ENCODE measurements around the gene AOPEP. TPM values are rescaled to one million over a fixed set of nuclear protein-coding genes. Genes with fewer than 3 reads are reported as not detected.

The AOPEP gene
- total and polyA plus RNA-seq, 10 donors: 14.8 to 86.1 (median 51.3) TPM

DNA sequence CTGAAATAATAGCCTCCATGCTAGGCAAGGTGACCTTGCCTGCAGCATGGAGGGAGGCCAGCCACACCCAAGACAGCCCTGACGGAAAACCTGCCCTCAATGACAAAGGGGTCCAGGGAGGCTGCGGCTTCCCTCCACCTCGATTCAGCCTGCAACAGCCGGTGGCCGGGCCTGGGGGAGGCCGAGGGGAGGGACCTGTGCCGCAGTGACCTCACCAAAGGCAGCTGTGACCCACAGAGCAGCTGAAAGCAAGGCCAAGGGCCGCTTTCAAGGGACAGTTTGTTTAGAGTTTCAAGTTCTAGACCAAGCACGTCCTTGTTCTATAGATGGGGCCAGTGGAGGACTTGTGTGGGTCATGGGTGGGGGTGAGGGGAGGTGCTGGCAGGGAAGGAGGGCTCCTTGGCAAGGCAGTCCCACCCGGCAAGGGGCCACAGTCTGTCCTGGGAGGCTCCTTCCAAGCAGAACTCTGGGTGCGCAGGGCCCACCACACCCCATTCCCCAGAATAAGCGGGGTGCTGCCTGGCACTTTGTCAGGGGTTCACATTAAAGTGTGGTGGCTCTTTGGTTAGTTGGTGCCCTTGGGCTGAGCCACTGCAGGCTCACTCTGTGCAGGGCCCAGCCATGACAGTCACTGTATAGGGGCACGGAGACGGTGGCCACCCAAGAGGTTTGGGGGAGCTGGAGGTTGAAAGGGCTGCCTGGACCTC is 364.5 kb downstream of the AOPEP start:
- 63 to 82% (median 75%) methylated on average over 12 to 14 of the region's 14 CpGs for WGBS, 5 donors
- Histone ChIP-seq H3K4me3 (no peak overlapping the region), H3K9me3 (no peaks in the 10 kb centered on the region), H3K4me1 (peaks cover 18 to 84% (median 48%) of the 10 kb centered on the region in 6 donors), H3K27ac (peak overlapping the region; percentile 47 to 85 (median 70)), H3K36me3 (peaks cover 0 to 31% (median 8%) of the 10 kb centered on the region in 6 donors), H3K27me3 (replicated peaks in 1 of 7) (no peaks in the 10 kb centered on the region)
- intact Hi-C loops (cut with DNase I; ENCODE audit: low total_unique reads): no loop called here
- no peak for DNase-seq
- no peak for TF ChIP-seq POLR2A (IDR thresholded peaks at IDR 0.05)
- TF ChIP-seq, protein P1, sequence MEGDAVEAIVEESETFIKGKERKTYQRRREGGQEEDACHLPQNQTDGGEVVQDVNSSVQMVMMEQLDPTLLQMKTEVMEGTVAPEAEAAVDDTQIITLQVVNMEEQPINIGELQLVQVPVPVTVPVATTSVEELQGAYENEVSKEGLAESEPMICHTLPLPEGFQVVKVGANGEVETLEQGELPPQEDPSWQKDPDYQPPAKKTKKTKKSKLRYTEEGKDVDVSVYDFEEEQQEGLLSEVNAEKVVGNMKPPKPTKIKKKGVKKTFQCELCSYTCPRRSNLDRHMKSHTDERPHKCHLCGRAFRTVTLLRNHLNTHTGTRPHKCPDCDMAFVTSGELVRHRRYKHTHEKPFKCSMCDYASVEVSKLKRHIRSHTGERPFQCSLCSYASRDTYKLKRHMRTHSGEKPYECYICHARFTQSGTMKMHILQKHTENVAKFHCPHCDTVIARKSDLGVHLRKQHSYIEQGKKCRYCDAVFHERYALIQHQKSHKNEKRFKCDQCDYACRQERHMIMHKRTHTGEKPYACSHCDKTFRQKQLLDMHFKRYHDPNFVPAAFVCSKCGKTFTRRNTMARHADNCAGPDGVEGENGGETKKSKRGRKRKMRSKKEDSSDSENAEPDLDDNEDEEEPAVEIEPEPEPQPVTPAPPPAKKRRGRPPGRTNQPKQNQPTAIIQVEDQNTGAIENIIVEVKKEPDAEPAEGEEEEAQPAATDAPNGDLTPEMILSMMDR (IDR thresholded peaks at IDR 0.05 in 8 of 11, conservative IDR thresholded peaks at IDR 0.05 in 3 of 11): no peak
- no peak for TF ChIP-seq POLR2AphosphoS5 (IDR thresholded peaks at IDR 0.05)

DNA sequence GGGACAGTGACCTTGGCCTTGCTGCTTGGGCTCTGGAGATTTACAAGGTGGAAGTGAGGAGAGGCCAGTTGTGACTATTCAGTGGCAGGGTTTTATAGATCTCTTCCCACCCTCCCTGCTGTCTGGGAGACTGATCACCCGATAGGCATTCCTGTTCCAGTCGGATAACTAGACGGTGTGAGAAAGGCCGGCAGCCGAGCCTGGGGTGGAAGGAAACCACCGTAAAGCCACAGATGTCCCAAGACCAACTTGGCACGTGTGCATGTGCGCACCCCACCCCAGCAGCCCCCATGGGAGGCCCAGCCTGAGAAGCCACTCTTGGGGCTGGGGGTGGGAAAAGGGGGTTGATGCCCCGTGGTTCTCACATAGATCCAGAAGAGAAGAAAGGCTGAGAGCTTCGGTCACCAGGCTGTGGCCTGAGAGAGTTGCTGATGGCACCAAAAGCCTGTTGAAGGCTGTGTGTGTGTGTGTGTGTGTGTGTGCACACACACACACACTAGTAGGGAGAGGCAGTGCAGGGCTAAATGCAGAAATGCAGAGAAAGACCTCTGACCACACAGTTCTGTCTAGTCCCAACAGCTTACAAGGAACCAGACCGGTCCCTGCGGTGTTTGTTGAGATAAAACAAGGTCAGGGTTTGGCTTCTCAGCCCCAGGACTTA is 365.2 kb downstream of the AOPEP start:
- Histone ChIP-seq H3K27me3 (replicated peaks in 1 of 7) (no peaks in the 10 kb centered on the region), H3K36me3 (peaks cover 0 to 27% (median 2%) of the 10 kb centered on the region in 6 donors), H3K4me3 (no peak overlapping the region), H3K27ac (peak overlapping the region; percentile 27 to 85 (median 70)), H3K9me3 (no peaks in the 10 kb centered on the region), H3K4me1 (peaks cover 18 to 84% (median 48%) of the 10 kb centered on the region in 6 donors)
- DNase-seq: no peak
- intact Hi-C loops (cut with DNase I; ENCODE audit: low total_unique reads): no loop called here
- TF ChIP-seq, protein P1 (IDR thresholded peaks at IDR 0.05 in 8 of 11, conservative IDR thresholded peaks at IDR 0.05 in 3 of 11): no peak
- TF ChIP-seq POLR2A (IDR thresholded peaks at IDR 0.05) (no peak), POLR2AphosphoS5 (IDR thresholded peaks at IDR 0.05) (no peak)
- 25 to 53% (median 40%) methylated on average over 10 to 12 of the region's 12 CpGs for WGBS, 5 donors

DNA sequence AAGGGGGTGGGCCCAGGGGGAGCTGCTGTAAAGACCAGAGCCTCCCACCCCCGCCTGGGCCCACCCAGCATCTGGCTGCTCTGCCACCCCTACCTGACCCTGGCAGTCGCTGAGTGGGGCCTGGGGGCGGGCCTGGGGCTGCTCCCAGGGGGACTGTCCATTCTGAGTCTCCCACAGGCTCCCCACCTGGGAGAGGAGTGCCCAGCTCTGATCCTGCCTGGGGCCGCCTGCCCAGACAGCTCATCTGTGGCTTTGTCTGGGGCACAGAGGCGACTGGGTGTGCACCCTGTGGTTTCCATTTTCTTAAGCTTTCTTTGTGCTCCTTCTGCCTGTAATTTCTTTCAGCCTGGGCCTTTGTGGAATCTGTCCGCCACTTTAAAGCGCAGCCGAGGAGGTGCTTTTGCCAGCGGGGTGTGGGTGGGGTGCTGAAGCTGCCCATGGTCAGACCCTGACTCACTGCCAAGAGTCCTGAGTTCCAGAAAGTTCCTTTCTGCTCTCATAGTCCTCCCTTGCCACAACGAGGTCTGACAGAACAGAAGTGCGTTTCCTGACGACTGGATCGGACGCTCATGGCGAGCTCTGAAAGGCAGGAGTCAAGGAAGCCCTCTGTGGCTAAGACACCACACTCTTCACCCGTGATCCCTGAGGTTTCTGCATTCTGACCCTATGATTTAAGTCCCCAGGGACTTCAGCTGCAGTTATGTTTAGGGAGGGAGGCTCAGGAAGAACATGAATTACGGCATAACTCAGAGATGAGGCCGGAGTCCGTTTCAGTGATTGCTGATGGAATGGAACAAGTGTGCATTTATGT is 366.0 kb downstream of the AOPEP start:
- no peak overlapping the region for H3K4me3 ChIP-seq
- intact Hi-C loops (cut with DNase I; ENCODE audit: low total_unique reads): no loop called here
- H3K27me3 ChIP-seq (replicated peaks in 1 of 7): no peaks in the 10 kb centered on the region
- TF ChIP-seq POLR2AphosphoS5 (IDR thresholded peaks at IDR 0.05): peak in 2 of 3 donors; percentile 27 to 45
- TF ChIP-seq, protein P1 (IDR thresholded peaks at IDR 0.05 in 8 of 11, conservative IDR thresholded peaks at IDR 0.05 in 3 of 11): no peak
- 41 to 46% (median 42%) methylated on average over 16 to 19 of the region's 19 CpGs for WGBS, 5 donors
- peaks cover 18 to 83% (median 48%) of the 10 kb centered on the region in 6 donors for H3K4me1 ChIP-seq
- H3K36me3 ChIP-seq: peaks cover 0 to 25% (median 0%) of the 10 kb centered on the region in 6 donors
- peak overlapping the region; percentile 27 to 85 (median 70) for H3K27ac ChIP-seq
- DNase-seq: no peak
- no peaks in the 10 kb centered on the region for H3K9me3 ChIP-seq

Measured in spleen (tissue), 11 donors.